Central memory CD8-positive, alpha-beta T cell (primary cell): ENCODE measurements around the gene TMSB10.
A peak's percentile ranks its signal among the peaks of the same experiment; 100 is the strongest.

Experiments used
- ATAC-seq: fragments of 150-1000 bp; cut with Tn5 transposase; replicated peaks from 2 replicates; pipeline ENCODE4 v1.10.0; 2022; ENCODE audit warnings: mild to moderate bottlenecking, moderate FRiP score, moderate number of reproducible peaks; ENCODE audit not compliant: poor library complexity, severe bottlenecking; ENCODE audit errors: extremely low read depth
- DNase-seq, 2 donors: peaks; one replicate each; pipeline ENCODE4 v3.0.0; 2021; ENCODE audit warnings: low spot score in 2 of 2
- H3K27ac Mint-ChIP-seq: one replicate; pipeline ENCODE4 v1.8.0; 2022; ENCODE audit warnings: low read depth, mild to moderate bottlenecking, moderate library complexity, mixed read lengths
- H3K27me3 Mint-ChIP-seq: one replicate; pipeline ENCODE4 v1.8.0; 2022; ENCODE audit warnings: mixed read lengths
- H3K36me3 Mint-ChIP-seq: one replicate; pipeline ENCODE4 v1.8.0; 2022; ENCODE audit warnings: mild to moderate bottlenecking, moderate library complexity, mixed read lengths; ENCODE audit not compliant: insufficient read depth
- H3K4me1 Mint-ChIP-seq: one replicate; pipeline ENCODE4 v1.8.0; 2022; ENCODE audit warnings: mixed read lengths
- H3K4me3 Mint-ChIP-seq: one replicate; pipeline ENCODE4 v1.8.0; 2022; ENCODE audit warnings: mild to moderate bottlenecking, moderate library complexity, mixed read lengths
- H3K9me3 Mint-ChIP-seq: one replicate; pipeline ENCODE4 v1.8.0; 2022; ENCODE audit warnings: mixed read lengths

TMSB10 gene

DNA sequence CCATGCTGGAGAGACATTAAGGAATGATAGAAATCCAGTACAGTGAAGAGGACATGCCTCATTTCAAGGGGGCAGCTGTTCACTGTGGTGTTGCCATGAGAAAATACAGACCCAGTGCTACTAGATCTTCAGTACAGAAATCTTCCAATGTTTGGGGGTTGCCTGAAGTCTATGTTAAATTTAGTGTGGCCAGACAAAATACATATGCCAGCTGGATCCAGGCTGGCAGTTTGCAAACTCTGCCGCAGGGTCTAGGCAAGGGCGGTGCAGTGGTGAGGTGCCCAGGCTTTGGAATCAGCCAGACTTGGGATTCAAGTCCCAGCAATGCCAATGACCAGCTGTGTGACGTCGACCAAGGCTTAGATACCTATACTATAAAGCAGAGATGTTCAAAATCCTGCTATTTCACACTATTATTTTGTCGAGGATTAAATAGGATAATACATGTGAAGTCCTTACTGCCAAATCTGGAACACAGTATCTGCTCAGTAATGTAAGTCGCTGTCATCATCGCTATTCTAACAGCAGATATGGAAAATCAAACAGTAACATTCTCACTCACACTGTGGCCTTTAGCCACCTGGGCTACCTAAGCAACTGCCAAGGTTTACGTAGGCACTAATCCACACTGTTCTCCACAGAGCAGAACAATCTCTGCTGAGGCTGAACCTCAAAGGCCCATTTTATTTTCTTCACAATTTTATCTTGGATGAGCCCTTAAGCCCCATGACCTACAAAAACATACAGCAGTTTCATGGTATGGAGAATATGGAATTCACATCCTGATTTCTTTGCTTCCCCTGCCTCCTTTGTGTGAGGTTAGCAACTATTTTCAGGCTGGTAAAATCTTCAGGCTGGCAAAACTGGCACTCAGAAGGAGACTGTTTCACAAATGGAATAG is 5.9 kb upstream of the TMSB10 start:
- Mint-ChIP-seq H3K36me3 (peaks cover 10% of the 10 kb centered on the region), H3K27ac (no peak overlapping the region)

DNA sequence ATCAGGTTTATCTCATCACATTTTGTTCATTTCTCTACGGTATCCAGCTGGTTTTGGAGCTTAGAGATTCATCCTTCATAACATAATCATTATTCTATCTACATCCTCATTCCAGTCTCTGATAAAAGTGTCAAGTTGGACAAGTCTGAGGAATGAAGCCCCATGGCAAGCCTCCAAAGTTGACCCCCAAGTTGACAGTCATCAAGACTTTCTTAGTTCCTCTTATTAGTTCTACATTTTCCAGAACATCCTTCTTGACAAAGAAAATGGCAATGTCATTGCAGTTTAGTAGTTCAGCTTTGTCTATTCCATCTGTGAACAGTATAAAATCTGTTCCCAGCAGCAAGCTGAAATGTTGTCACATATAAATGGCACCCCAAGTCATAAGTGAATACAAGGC is 4.5 kb upstream of the TMSB10 start:
- Mint-ChIP-seq H3K27ac (no peak overlapping the region), H3K4me3 (no peak overlapping the region), H3K9me3 (no peaks in the 10 kb centered on the region), H3K27me3 (no peaks in the 10 kb centered on the region), H3K36me3 (peaks cover 14% of the 10 kb centered on the region), H3K4me1 (peaks cover 35% of the 10 kb centered on the region)
- ATAC-seq (no peak), DNase-seq (no peak)

More for the DNA sequence above, 5.9 kb upstream of the TMSB10 start:
- Mint-ChIP-seq H3K4me1 (peaks cover 46% of the 10 kb centered on the region), H3K27me3 (no peaks in the 10 kb centered on the region), H3K9me3 (no peaks in the 10 kb centered on the region), H3K4me3 (no peak overlapping the region)
- no peak for ATAC-seq
- no peak for DNase-seq

DNA sequence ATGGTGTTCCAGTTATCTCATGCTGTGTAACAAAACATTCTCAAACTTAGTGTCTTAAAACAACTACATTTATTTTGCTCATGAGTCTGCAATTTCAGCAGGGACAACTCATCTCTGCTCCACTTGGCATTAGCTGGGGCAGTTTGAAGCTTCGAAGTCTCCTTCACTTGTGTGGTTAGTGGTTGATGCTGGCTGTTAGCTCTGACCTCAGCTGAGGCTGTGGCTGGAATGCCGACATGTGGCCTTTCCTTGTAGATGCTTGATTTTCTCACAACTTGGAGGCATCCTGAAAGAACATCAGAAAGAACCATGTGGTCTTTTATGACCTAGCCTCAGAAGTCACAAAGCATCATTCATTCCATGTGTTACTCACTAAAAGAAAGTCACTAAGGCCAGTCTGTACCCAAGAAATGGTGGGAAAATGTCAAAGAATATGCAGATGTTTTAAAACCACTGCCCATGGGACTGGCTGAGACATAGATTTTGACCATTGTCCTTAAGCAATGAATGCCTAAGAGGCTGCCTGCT is 3.8 kb upstream of the TMSB10 start:
- Mint-ChIP-seq H3K27me3 (no peaks in the 10 kb centered on the region), H3K27ac (no peak overlapping the region), H3K4me3 (no peak overlapping the region), H3K4me1 (peaks cover 30% of the 10 kb centered on the region), H3K9me3 (no peaks in the 10 kb centered on the region), H3K36me3 (peaks cover 21% of the 10 kb centered on the region)
- ATAC-seq = no peak
- DNase-seq = no peak

DNA sequence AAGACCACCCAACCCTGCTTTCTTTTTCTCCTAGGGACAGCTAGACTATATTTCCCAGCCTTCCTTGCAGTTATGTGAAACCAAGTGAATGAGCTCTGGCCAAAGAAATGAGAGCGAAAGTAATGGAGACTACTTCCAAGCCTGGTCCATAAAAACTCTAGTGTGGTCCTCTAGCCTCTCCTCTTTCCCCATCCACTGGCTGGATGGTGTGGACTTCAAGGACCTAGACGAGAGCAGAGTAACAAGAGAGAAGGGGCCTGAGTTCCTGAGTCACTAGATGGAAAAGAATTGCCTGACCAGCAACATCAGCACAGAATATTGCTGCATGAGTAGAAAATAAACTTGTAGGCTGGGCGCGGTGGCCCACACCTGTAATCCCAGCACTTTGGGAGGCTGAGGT is 2.9 kb upstream of the TMSB10 start:
- H3K9me3 Mint-ChIP-seq = no peaks in the 10 kb centered on the region
- H3K27ac Mint-ChIP-seq = no peak overlapping the region
- peaks cover 34% of the 10 kb centered on the region for H3K4me1 Mint-ChIP-seq
- no peak overlapping the region for H3K4me3 Mint-ChIP-seq
- no peak for DNase-seq
- no peak for ATAC-seq
- H3K36me3 Mint-ChIP-seq = peaks cover 29% of the 10 kb centered on the region
- no peaks in the 10 kb centered on the region for H3K27me3 Mint-ChIP-seq

DNA sequence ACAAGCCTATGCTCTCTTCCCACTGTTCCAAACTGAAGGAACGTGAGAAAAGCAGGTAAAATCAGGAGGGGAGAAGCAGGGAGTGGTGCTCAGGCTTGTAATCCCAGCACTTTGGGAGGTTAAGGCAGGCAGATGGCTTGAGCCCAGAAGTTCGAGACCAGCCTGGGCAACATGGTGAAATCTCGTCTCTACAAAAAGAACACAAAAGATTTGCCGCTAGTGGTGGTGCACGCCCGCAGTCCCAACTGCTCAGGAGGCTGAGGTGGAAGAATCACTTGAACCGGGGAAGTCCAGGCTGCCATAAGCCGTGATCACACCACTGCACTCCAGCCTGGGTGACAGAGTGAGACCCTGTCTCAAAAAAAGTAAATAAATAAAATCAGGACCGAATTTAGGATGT is 1.3 kb upstream of the TMSB10 start:
- H3K4me3 Mint-ChIP-seq = peak overlapping the region; percentile 89
- H3K9me3 Mint-ChIP-seq = peaks cover 2% of the 10 kb centered on the region
- H3K27me3 Mint-ChIP-seq = no peaks in the 10 kb centered on the region
- H3K27ac Mint-ChIP-seq = no peak overlapping the region
- ATAC-seq = no peak
- DNase-seq = no peak
- H3K4me1 Mint-ChIP-seq = peaks cover 32% of the 10 kb centered on the region
- peaks cover 35% of the 10 kb centered on the region for H3K36me3 Mint-ChIP-seq

DNA sequence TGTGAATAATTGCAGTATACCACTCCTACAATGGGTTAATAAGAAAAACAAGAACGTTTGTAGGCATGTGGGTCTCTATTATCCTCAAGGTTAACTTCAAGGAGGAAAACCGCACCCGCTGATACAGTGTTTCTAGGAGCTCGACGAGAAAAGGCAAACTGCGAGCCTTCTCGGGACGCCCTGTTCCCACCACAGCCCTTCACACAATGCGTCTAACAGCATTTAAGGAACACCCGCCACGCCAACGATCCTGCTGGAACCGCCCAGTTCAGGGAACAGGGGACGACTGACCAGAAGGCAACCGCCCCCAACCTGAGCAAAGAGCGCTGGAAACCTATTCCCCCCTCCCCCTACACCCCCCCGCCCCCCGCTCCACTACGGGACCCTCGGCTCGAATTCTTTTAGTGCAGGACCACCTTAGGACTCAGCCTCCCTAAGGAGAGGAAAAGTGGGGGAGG is 710 bp upstream of the TMSB10 start:
- H3K27ac Mint-ChIP-seq = peak overlapping the region; percentile 89
- no peaks in the 10 kb centered on the region for H3K27me3 Mint-ChIP-seq
- H3K36me3 Mint-ChIP-seq = peaks cover 40% of the 10 kb centered on the region
- peaks cover 32% of the 10 kb centered on the region for H3K4me1 Mint-ChIP-seq
- DNase-seq (no peak), ATAC-seq (no peak)
- peaks cover 8% of the 10 kb centered on the region for H3K9me3 Mint-ChIP-seq
- H3K4me3 Mint-ChIP-seq = peak overlapping the region; percentile 89

DNA sequence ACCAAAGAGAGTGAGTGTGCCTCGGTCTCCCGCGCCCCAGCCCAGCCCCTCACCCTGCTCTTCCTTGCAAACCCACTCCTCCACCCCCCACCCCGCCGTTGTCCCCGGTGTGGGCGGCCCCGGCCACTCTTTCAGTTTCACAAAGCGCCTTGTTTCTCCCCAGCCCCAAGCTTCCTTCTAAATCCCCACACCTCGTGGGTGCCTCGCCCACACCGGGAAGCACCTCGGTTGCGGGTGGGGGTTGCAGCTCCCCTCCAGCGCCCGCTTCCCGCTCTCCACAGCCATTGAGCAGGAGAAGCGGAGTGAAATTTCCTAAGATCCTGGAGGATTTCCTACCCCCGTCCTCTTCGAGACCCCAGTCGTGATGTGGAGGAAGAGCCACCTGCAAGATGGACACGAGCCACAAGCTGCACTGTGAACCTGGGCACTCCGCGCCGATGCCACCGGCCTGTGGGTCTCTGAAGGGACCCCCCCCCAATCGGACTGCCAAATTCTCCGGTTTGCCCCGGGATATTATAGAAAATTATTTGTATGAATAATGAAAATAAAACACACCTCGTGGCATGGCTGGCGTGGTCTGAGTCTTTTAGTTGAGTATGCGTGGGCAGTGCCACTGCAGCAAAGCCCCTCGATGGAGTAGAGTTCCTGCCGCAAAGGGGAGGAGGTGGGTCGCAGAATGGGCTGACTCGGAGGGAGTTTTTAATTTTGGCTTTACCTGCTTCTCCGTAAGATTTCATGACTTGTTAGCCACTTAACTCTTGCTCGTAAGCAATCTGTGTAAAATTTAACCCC is 848 bp downstream of the TMSB10 start:
- peaks cover 13% of the 10 kb centered on the region for H3K9me3 Mint-ChIP-seq
- H3K4me3 Mint-ChIP-seq = peak overlapping the region; percentile 89
- ATAC-seq (peak; percentile 1), DNase-seq (no peak)
- H3K4me1 Mint-ChIP-seq = peaks cover 32% of the 10 kb centered on the region
- H3K27ac Mint-ChIP-seq = peak overlapping the region; percentile 89
- H3K36me3 Mint-ChIP-seq = peaks cover 43% of the 10 kb centered on the region
- no peaks in the 10 kb centered on the region for H3K27me3 Mint-ChIP-seq

DNA sequence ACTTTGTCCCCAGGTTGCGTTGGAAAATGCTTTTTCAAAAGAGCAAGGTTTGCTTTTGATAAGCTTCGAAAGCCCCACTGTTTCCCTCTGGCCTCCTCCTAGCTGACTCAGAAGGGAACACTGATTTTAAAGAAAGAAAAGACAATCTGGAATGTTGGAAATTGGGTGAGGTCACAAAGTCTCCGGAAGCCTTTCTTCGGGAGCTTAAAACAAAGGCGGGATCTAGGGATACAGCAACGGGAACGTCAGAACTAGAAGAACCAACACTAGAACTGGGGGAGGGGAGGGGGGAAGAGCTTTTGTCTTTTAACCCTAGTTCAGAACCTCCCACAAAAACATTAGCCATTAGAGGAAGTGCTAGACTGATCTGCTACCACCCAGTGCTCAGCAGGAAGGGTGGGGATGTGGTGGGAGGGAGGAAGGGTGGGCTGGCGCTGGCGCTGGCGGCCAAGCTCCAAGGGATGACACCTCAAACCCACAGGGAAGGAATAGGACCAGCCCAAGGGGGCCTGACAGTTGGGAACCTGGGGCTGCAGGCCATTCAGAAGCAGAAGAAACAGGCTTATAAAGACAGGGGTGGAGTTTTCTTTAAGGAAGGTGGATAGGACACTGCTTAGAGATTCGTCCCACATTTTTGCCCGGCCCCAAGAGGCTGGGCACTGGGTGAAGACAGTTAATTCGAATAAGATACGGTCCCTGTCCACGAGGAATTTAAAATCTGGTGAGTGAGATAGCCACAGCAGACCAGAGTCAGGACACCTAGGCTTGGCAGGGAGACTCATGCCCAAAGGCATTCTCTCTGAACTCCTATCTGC is 1.7 kb downstream of the TMSB10 start:
- Mint-ChIP-seq H3K27me3 (no peaks in the 10 kb centered on the region), H3K4me3 (peak overlapping the region; percentile 89), H3K36me3 (peaks cover 43% of the 10 kb centered on the region), H3K9me3 (peaks cover 13% of the 10 kb centered on the region), H3K27ac (peak overlapping the region; percentile 89), H3K4me1 (peaks cover 32% of the 10 kb centered on the region)
- ATAC-seq (peak; percentile 63), DNase-seq (peak in 1 of 2 donors; percentile 54)

DNA sequence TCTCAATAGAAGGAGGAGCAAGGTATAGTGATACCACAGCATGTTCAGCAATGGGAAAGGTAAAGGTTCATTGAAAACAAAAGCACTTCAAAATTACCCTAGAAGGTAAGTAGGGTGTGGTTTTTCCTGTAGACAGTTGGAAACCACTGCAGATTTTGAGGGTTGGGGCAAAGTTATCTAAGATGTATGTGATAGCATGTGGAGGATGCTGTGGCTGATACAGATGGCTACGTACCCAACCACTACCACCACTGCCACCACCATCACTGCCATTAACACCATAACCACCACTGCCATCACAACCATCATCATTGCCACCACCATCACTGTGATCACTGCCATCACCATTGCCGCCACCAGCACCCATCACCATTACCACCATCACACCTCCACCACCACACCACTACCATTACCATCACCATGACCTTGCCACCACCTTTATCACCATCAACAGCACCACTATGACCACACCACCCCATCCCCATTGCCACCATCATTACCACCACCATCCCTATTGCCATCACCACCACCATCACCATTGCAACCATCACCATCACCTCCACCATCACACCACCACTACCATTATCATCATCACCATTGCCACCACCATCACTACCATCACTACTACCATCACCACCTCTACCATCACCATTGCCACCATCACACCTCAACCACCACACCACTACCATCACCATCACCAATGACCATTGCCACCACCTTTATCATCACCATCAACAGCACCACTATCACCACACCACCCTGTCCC is 3.7 kb downstream of the TMSB10 start:
- peak in 1 of 2 donors; percentile 56 for DNase-seq
- ATAC-seq = peak; percentile 13
- Mint-ChIP-seq H3K27me3 (no peaks in the 10 kb centered on the region), H3K4me3 (peak overlapping the region; percentile 89), H3K36me3 (peaks cover 42% of the 10 kb centered on the region), H3K27ac (peak overlapping the region; percentile 89), H3K9me3 (peaks cover 13% of the 10 kb centered on the region), H3K4me1 (peaks cover 29% of the 10 kb centered on the region)

DNA sequence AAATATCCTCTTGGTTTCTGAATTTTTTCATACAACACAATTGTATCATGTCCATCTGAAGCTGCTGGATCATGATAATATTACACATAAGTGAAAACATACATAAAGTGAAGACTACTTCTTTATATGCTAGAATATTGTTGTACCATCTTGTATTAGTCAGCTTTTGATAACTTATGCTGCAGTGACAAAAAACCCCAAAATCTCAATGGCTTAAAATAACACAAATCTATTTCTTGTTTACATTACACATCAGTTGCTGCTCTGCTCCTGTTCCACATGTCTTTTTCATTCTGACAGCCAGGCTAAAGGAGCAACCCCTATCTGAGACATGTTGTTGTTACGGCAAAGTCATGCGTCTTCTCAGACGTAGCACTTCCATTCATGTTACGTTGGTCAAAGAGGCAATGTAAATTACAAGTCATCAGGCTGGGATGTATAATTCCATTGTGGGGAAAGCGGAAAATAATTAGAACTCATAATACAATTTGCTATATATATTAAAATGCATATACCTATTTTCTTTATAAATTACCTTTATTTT is 5.8 kb downstream of the TMSB10 start:
- ATAC-seq (no peak), DNase-seq (no peak)
- peaks cover 22% of the 10 kb centered on the region for H3K4me1 Mint-ChIP-seq
- H3K27ac Mint-ChIP-seq = no peak overlapping the region
- no peaks in the 10 kb centered on the region for H3K27me3 Mint-ChIP-seq
- peaks cover 32% of the 10 kb centered on the region for H3K36me3 Mint-ChIP-seq
- peaks cover 13% of the 10 kb centered on the region for H3K9me3 Mint-ChIP-seq
- no peak overlapping the region for H3K4me3 Mint-ChIP-seq

DNA sequence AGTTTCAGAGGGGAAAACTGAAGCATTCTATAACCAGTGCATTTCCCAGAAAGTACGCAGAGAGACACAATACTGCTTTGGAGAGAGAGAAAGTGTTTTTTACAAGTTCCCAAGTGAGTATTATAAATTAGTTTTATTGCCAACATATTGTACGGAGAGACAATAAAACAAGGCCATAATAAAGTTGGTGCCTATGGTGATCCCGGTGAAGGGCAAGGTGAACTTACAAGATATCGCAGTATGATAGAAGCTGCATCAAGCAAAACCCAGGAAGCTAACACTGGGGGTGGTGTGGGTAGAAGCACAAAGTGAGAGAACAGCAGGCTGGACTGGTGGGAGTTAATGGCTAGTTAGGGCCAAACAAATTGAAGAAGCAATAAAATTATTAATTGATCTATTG is 7.5 kb downstream of the TMSB10 start:
- DNase-seq (no peak), ATAC-seq (no peak)
- Mint-ChIP-seq H3K9me3 (peaks cover 13% of the 10 kb centered on the region), H3K4me1 (peaks cover 9% of the 10 kb centered on the region), H3K27ac (no peak overlapping the region), H3K4me3 (no peak overlapping the region), H3K36me3 (peaks cover 14% of the 10 kb centered on the region), H3K27me3 (no peaks in the 10 kb centered on the region)
